DOHH2 (cell line): ENCODE measurements around the gene ANP32B.
A peak's percentile ranks its signal among the peaks of the same experiment; 100 is the strongest.

Source experiments
- H3F3A ChIP-seq: fragments of 200-600 bp; sonication (generic), shearing (Covaris generic); 2 replicates; pipeline ENCODE4 v1.6.0; 2016; ENCODE audit warnings: antibody characterized with exemption, mild to moderate bottlenecking; ENCODE audit not compliant: control insufficient read depth, insufficient read depth
- H3K27ac ChIP-seq: fragments of 200-600 bp; sonication (generic); 2 replicates; pipeline ENCODE4 v1.5.1; 2014; ENCODE audit warnings: low read depth, mild to moderate bottlenecking, low read length, moderate library complexity
- H3K27me3 ChIP-seq: fragments of 200-600 bp; sonication (generic); 2 replicates; pipeline ENCODE4 v1.6.1; 2014; ENCODE audit warnings: mild to moderate bottlenecking, low read length, mixed read lengths; ENCODE audit not compliant: control insufficient read depth
- H3K36me3 ChIP-seq: fragments of 200-600 bp; sonication (generic); 2 replicates; pipeline ENCODE4 v1.6.1; 2014; ENCODE audit warnings: mild to moderate bottlenecking, low read length, moderate library complexity, mixed read lengths; ENCODE audit not compliant: control insufficient read depth
- H3K4me1 ChIP-seq: fragments of 200-600 bp; sonication (generic); 2 replicates; pipeline ENCODE4 v1.6.1; 2014; ENCODE audit warnings: mild to moderate bottlenecking, low read length, mixed read lengths; ENCODE audit not compliant: control insufficient read depth
- H3K4me2 ChIP-seq: fragments of 200-600 bp; sonication (generic); 2 replicates; pipeline ENCODE4 v1.6.0; 2014; ENCODE audit warnings: mild to moderate bottlenecking, low read length, moderate library complexity
- H3K4me3 ChIP-seq: fragments of 200-600 bp; sonication (generic); 2 replicates; pipeline ENCODE4 v1.5.1; 2014; ENCODE audit warnings: mild to moderate bottlenecking, low read length, mixed read lengths
- H3K79me2 ChIP-seq: fragments of 200-600 bp; sonication (generic); 2 replicates; pipeline ENCODE4 v1.6.1; 2014; ENCODE audit warnings: mild to moderate bottlenecking, low read length, mixed read lengths; ENCODE audit not compliant: control insufficient read depth
- H3K9me2 ChIP-seq: fragments of 200-600 bp; sonication (generic); replicated peaks from 2 replicates; pipeline ENCODE4 v1.6.1; 2014; ENCODE audit warnings: mild to moderate bottlenecking, low read length, mixed read lengths; ENCODE audit not compliant: control insufficient read depth
- H3K9me3 ChIP-seq: fragments of 200-600 bp; sonication (generic); 2 replicates; pipeline ENCODE4 v1.6.1; 2014; ENCODE audit warnings: antibody characterized with exemption, low read length, mixed read lengths; ENCODE audit not compliant: control insufficient read depth, insufficient read depth
- H4K20me1 ChIP-seq: fragments of 200-600 bp; sonication (generic); 2 replicates; pipeline ENCODE4 v1.6.0; 2014; ENCODE audit warnings: low read depth, mild to moderate bottlenecking, antibody characterized with exemption, low read length, moderate library complexity; ENCODE audit not compliant: control insufficient read depth, insufficient read depth
- CTCF ChIP-seq: fragments of 200-600 bp; sonication (generic); IDR thresholded peaks from one replicate; pipeline ENCODE4 v1.5.1; 2014; ENCODE audit warnings: antibody characterized with exemption, mild to moderate bottlenecking, low read depth, low read length; ENCODE audit not compliant: poor library complexity, severe bottlenecking
- EZH2phosphoT487 ChIP-seq: fragments of 200-600 bp; sonication (generic); IDR thresholded peaks from 2 replicates; pipeline ENCODE4 v1.6.1; 2017; ENCODE audit warnings: borderline replicate concordance, mild to moderate bottlenecking, antibody characterized with exemption, low read length, moderate library complexity, mixed read lengths

Gene ANP32B

GRCh38 chr9:98045234-98046179 is 62.4 kb downstream of the ANP32B start:
- Histone ChIP-seq H3K36me3 (peaks cover 48% of the 10 kb centered on the region), H3F3A (peaks cover 46% of the 10 kb centered on the region), H3K4me3 (peak overlapping the region; percentile 83), H3K79me2 (peaks cover 57% of the 10 kb centered on the region), H3K9me3 (peaks cover 4% of the 10 kb centered on the region; the same call in 1 of the 2 replicates), H4K20me1 (no peaks in the 10 kb centered on the region), H3K4me1 (peaks cover 83% of the 10 kb centered on the region), H3K27ac (peak overlapping the region; percentile 97), H3K9me2 (no peaks in the 10 kb centered on the region), H3K4me2 (peak overlapping the region; percentile 87), H3K27me3 (no peaks in the 10 kb centered on the region)
- TF ChIP-seq CTCF, result peak; percentile 29
- no peak for TF ChIP-seq EZH2phosphoT487

GRCh38 chr9:98046180-98046543 is 63.0 kb downstream of the ANP32B start:
- Histone ChIP-seq H3K36me3 (peaks cover 54% of the 10 kb centered on the region), H3K9me3 (peaks cover 4% of the 10 kb centered on the region; the same call in 1 of the 2 replicates), H3K79me2 (peaks cover 64% of the 10 kb centered on the region), H3K9me2 (no peaks in the 10 kb centered on the region), H4K20me1 (no peaks in the 10 kb centered on the region), H3K4me2 (peak overlapping the region; percentile 87), H3K4me1 (peaks cover 77% of the 10 kb centered on the region), H3F3A (peaks cover 47% of the 10 kb centered on the region), H3K27ac (peak overlapping the region; percentile 97), H3K27me3 (no peaks in the 10 kb centered on the region), H3K4me3 (peak overlapping the region; percentile 83)
- TF ChIP-seq EZH2phosphoT487, result no peak
- no peak for TF ChIP-seq CTCF

GRCh38 chr9:98047002-98047401 is 63.9 kb downstream of the ANP32B start:
- peaks cover 55% of the 10 kb centered on the region for H3F3A ChIP-seq
- peak overlapping the region; percentile 87 for H3K4me2 ChIP-seq
- peaks cover 4% of the 10 kb centered on the region; the same call in 1 of the 2 replicates for H3K9me3 ChIP-seq
- H3K36me3 ChIP-seq, result peaks cover 63% of the 10 kb centered on the region
- no peaks in the 10 kb centered on the region for H3K27me3 ChIP-seq
- peak overlapping the region; percentile 83 for H3K4me3 ChIP-seq
- peak overlapping the region; percentile 97 for H3K27ac ChIP-seq
- peaks cover 69% of the 10 kb centered on the region for H3K4me1 ChIP-seq
- no peaks in the 10 kb centered on the region for H3K9me2 ChIP-seq
- TF ChIP-seq EZH2phosphoT487 (no peak), CTCF (no peak)
- H3K79me2 ChIP-seq, result peaks cover 72% of the 10 kb centered on the region
- H4K20me1 ChIP-seq, result no peaks in the 10 kb centered on the region
